ENCODE results near the gene CCT2.
"Not testable (repeated sequence)": the region's sequence is repeated elsewhere in the genome, so short reads cannot be mapped to it uniquely, and the experiment has no call there.

Gene CCT2

GRCh38 chr12:69588527-69588926 lies 3.3 kb downstream of the CCT2 start:
- no peak for DNase-seq (ENCODE audit: low spot score)

- DNase-seq (ENCODE audit: low spot score) = no peak
These were observed 3.8 kb downstream of the CCT2 start for GRCh38 chr12:69589082-69589481.

- DNase-seq (ENCODE audit: low spot score) = no peak
These were observed 10.4 kb downstream of the CCT2 start for GRCh38 chr12:69595689-69596088.

- no peak for DNase-seq (ENCODE audit: low spot score)
These were observed 13.0 kb downstream of the CCT2 start for GRCh38 chr12:69598174-69598753.

GRCh38 chr12:69600804-69601203 lies 15.5 kb downstream of the CCT2 start:
- DNase-seq (ENCODE audit: low spot score) = no peak

GRCh38 chr12:69601962-69602685 lies 16.9 kb downstream of the CCT2 start:
- no peak for DNase-seq (ENCODE audit: low spot score)

GRCh38 chr12:69602954-69603353 lies 17.7 kb downstream of the CCT2 start:
- DNase-seq (ENCODE audit: low spot score) = no peak

GRCh38 chr12:69603556-69603955 lies 18.3 kb downstream of the CCT2 start:
- DNase-seq (ENCODE audit: low spot score) = not testable (repeated sequence)

GRCh38 chr12:69604275-69604674 lies 19.0 kb downstream of the CCT2 start:
- DNase-seq (ENCODE audit: low spot score) = not testable (repeated sequence)

- DNase-seq (ENCODE audit: low spot score) = no peak
These were observed 22.9 kb downstream of the CCT2 start for GRCh38 chr12:69608114-69608513.

GRCh38 chr12:69610126-69610525 lies 24.9 kb downstream of the CCT2 start:
- no peak for DNase-seq (ENCODE audit: low spot score)

- DNase-seq (ENCODE audit: low spot score) = no peak
These were observed 25.5 kb downstream of the CCT2 start, which contains the start of gene LRRC10 for GRCh38 chr12:69610729-69611128. Gene LRRC10 (minus strand): TSS chr12:69610907. CDS start chr12:69610838, 69 bp downstream.

GRCh38 chr12:69613351-69613750 lies 28.1 kb downstream of the CCT2 start:
- no peak for DNase-seq (ENCODE audit: low spot score)

GRCh38 chr12:69616025-69616424 lies 30.8 kb downstream of the CCT2 start:
- no peak for DNase-seq (ENCODE audit: low spot score)

- no peak for DNase-seq (ENCODE audit: low spot score)
These were observed 33.8 kb downstream of the CCT2 start for GRCh38 chr12:69619050-69619449.

GRCh38 chr12:69620077-69620476 lies 34.8 kb downstream of the CCT2 start:
- DNase-seq (ENCODE audit: low spot score) = no peak

- no peak for DNase-seq (ENCODE audit: low spot score)
These were observed 35.7 kb downstream of the CCT2 start for GRCh38 chr12:69620921-69621320.

GRCh38 chr12:69621551-69621950 lies 36.3 kb downstream of the CCT2 start:
- DNase-seq (ENCODE audit: low spot score) = no peak

GRCh38 chr12:69623970-69624369 lies 38.7 kb downstream of the CCT2 start:
- DNase-seq (ENCODE audit: low spot score) = no peak

- DNase-seq (ENCODE audit: low spot score) = no peak
These were observed 42.2 kb downstream of the CCT2 start for GRCh38 chr12:69627501-69627900.

GRCh38 chr12:69630191-69630590 lies 44.9 kb downstream of the CCT2 start:
- no peak for DNase-seq (ENCODE audit: low spot score)

GRCh38 chr12:69633061-69633460 lies 47.8 kb downstream of the CCT2 start:
- peak; percentile 6 for DNase-seq (ENCODE audit: low spot score)

- peak; percentile 72 for DNase-seq (ENCODE audit: low spot score)
These were observed 54.2 kb downstream of the CCT2 start for GRCh38 chr12:69639400-69640016.

Data from activated CD4-positive, alpha-beta T cell treated with anti-CD3 and anti-CD28 coated beads, Interleukin-2, Interleukin-4, amounts not matched to agents 100 ng/mL and 50 ng/mL, durations not matched to agents 16 hours and 8 hours (primary cell).